ENCODE data around the gene CDH13.

CDH13 gene

GRCh38 chr16:82651921-82652601 lies 25.3 kb downstream of the CDH13 start:
- no peak for ATAC-seq
- TF ChIP-seq ZNF8 (CRISPR knock-in tag; IDR thresholded peaks at IDR 0.05), result no peak
- no peak for TF ChIP-seq ZFP30 (CRISPR knock-in tag; IDR thresholded peaks at IDR 0.05)
- no peak for TF ChIP-seq OSR1 (CRISPR knock-in tag; IDR thresholded peaks at IDR 0.05)
- TF ChIP-seq ESRRG (CRISPR knock-in tag; IDR thresholded peaks at IDR 0.05), result no peak
- TF ChIP-seq ARNTL (CRISPR knock-in tag; IDR thresholded peaks at IDR 0.05; ENCODE audit: borderline replicate concordance, low read depth), result no peak
- TF ChIP-seq RARB (CRISPR knock-in tag; IDR thresholded peaks at IDR 0.05), result no peak
- no peak for TF ChIP-seq CSRNP3 (CRISPR knock-in tag; IDR thresholded peaks at IDR 0.05)
- TF ChIP-seq ISL1 (CRISPR knock-in tag; IDR thresholded peaks at IDR 0.05), result no peak
- no peak for TF ChIP-seq BACH2 (CRISPR knock-in tag; IDR thresholded peaks at IDR 0.05; ENCODE audit: borderline replicate concordance)
- no peak for TF ChIP-seq PATZ1 (CRISPR knock-in tag; IDR thresholded peaks at IDR 0.05; ENCODE audit: borderline replicate concordance)
- no peak for TF ChIP-seq ZNF70 (CRISPR knock-in tag; IDR thresholded peaks at IDR 0.05)
- no peak for TF ChIP-seq TSHZ2 (CRISPR knock-in tag; IDR thresholded peaks at IDR 0.05)
- no peak for TF ChIP-seq GLIS3 (CRISPR knock-in tag; IDR thresholded peaks at IDR 0.05)
- TF ChIP-seq TCF4 (CRISPR knock-in tag; IDR thresholded peaks at IDR 0.05; ENCODE audit: borderline replicate concordance), result no peak
- no peak for TF ChIP-seq ZC3H10 (CRISPR knock-in tag; IDR thresholded peaks at IDR 0.05)
- TF ChIP-seq TOX (CRISPR knock-in tag; IDR thresholded peaks at IDR 0.05; ENCODE audit: borderline replicate concordance), result no peak
- TF ChIP-seq ZFP3 (CRISPR knock-in tag; IDR thresholded peaks at IDR 0.05), result no peak

- no peak for ATAC-seq
Measured at GRCh38 chr16:82652826-82653225, 26.1 kb downstream of the CDH13 start.

More at GRCh38 chr16:82652826-82653225, 26.1 kb downstream of the CDH13 start:
- no peak for TF ChIP-seq ISL1 (CRISPR knock-in tag; IDR thresholded peaks at IDR 0.05)
- no peak for TF ChIP-seq BACH2 (CRISPR knock-in tag; IDR thresholded peaks at IDR 0.05; ENCODE audit: borderline replicate concordance)
- no peak for TF ChIP-seq TCF4 (CRISPR knock-in tag; IDR thresholded peaks at IDR 0.05; ENCODE audit: borderline replicate concordance)
- TF ChIP-seq TSHZ2 (CRISPR knock-in tag; IDR thresholded peaks at IDR 0.05), result no peak

All from SK-N-SH treated with all-trans-retinoic acid at 6 μM for 48 hours (cell line).